SK-N-SH (cell line): ENCODE data around the gene LPCAT2. TPM values are rescaled to one million over a fixed set of nuclear protein-coding genes. Genes with fewer than 3 reads are reported as not detected.

Experiments
- CTCF ChIA-PET: fragments of 300-600, 350-600 bp; formaldehyde crosslinking; extraction: SDS; loops from one replicate; lab custom pipeline; 2021; lab: Yijun Ruan, JAX
- POLR2A ChIA-PET: fragments of 350-600 bp; sonication (Branson Sonifier 250); formaldehyde crosslinking; extraction: SDS; loops from one replicate; lab custom pipeline; 2020; ENCODE audit warnings: antibody characterized with exemption, inconsistent platforms; lab: Yijun Ruan, JAX
- DNase-seq: peaks from one replicate; pipeline ENCODE4 v3.0.0; 2012
- H2AFZ ChIP-seq: fragments of 200-600 bp; sonication (generic); 2 replicates; pipeline ENCODE4 v1.8.1; 2016; ENCODE audit warnings: antibody characterized with exemption, mild to moderate bottlenecking, low read depth
- H3F3A ChIP-seq: fragments of 200-600 bp; sonication (generic); replicated peaks from 2 replicates; pipeline ENCODE3; 2016; ENCODE audit warnings: antibody characterized with exemption, mild to moderate bottlenecking; ENCODE audit not compliant: insufficient read depth
- H3K27ac ChIP-seq, 2 experiments: fragments of 200-500 bp in 1 of 2; fragments of 200-600 bp in 1 of 2; sonication (Bioruptor generic) in 1 of 2; sonication (generic), shearing (Covaris generic) in 1 of 2; 2 replicates each; pipeline versions ENCODE4 v1.5.1 to v1.6.1; 2014 to 2016; ENCODE audit warnings: low read depth in 2 of 2, inconsistent platforms in 1 of 2, low read length in 1 of 2, mild to moderate bottlenecking in 1 of 2, mixed read lengths in 1 of 2
- H3K27me3 ChIP-seq: fragments of 200-600 bp; sonication (generic), shearing (Covaris generic); 2 replicates; pipeline ENCODE4 v1.6.1; 2016; ENCODE audit warnings: mixed run types; ENCODE audit not compliant: insufficient read depth
- H3K36me3 ChIP-seq, 2 experiments: fragments of 200-500 bp in 1 of 2; fragments of 200-600 bp in 1 of 2; sonication (Bioruptor generic) in 1 of 2; sonication (generic) in 1 of 2; replicated peaks in 1 of 2; 2 replicates each; pipeline versions ENCODE3 to v1.5.1; 2014 to 2016; ENCODE audit warnings: low read length in 1 of 2, mild to moderate bottlenecking in 1 of 2; ENCODE audit not compliant: insufficient read depth in 2 of 2, control insufficient read depth in 1 of 2
- H3K4me1 ChIP-seq, 2 experiments: fragments of 200-500 bp in 1 of 2; fragments of 200-600 bp in 1 of 2; sonication (Bioruptor generic) in 1 of 2; sonication (generic), shearing (Covaris generic) in 1 of 2; 2 replicates each; pipeline versions ENCODE4 v1.5.1 to v1.6.1; 2014 to 2016; ENCODE audit warnings: low read depth in 1 of 2, low read length in 1 of 2, mixed run types in 1 of 2; ENCODE audit not compliant: insufficient read depth in 2 of 2, control insufficient read depth in 1 of 2
- H3K4me2 ChIP-seq: fragments of 200-600 bp; sonication (generic), shearing (Covaris generic); 2 replicates; pipeline ENCODE4 v1.6.1; 2017; ENCODE audit warnings: mixed run types
- H3K4me3 ChIP-seq, 2 experiments: fragments of 200-500 bp in 1 of 2; fragments of 200-600 bp in 1 of 2; sonication (Bioruptor generic) in 1 of 2; sonication (generic), shearing (Covaris generic) in 1 of 2; 2 replicates each; pipeline versions ENCODE4 v1.5.1 to v1.8.1; 2014 to 2016; ENCODE audit warnings: low read depth in 2 of 2, inconsistent platforms in 1 of 2, low read length in 1 of 2, mild to moderate bottlenecking in 1 of 2, mixed read lengths in 1 of 2, moderate library complexity in 1 of 2
- H3K79me2 ChIP-seq: fragments of 200-600 bp; sonication (generic); 2 replicates; pipeline ENCODE4 v1.8.1; 2017; ENCODE audit warnings: mild to moderate bottlenecking; ENCODE audit not compliant: insufficient read depth
- H3K9ac ChIP-seq: fragments of 200-600 bp; sonication (generic); 2 replicates; pipeline ENCODE4 v1.6.1; 2017; ENCODE audit warnings: mixed run types
- H3K9me2 ChIP-seq: fragments of 200-600 bp; sonication (generic); 2 replicates; pipeline ENCODE4 v1.6.1; 2017; ENCODE audit warnings: mixed run types
- H3K9me3 ChIP-seq: fragments of 200-600 bp; sonication (generic); 2 replicates; pipeline ENCODE4 v1.6.1; 2017; ENCODE audit warnings: mixed run types, mild to moderate bottlenecking, moderate library complexity
- H4K20me1 ChIP-seq: fragments of 200-600 bp; sonication (generic); 2 replicates; pipeline ENCODE4 v1.6.1; 2017; ENCODE audit warnings: mild to moderate bottlenecking, mixed run types; ENCODE audit not compliant: insufficient read depth
- CHD2 ChIP-seq: fragments of 150-350 bp; IDR thresholded peaks from 2 replicates; pipeline ENCODE4 v1.6.1; 2018; ENCODE audit warnings: low read length; ENCODE audit not compliant: partially characterized antibody
- CTCF ChIP-seq: fragments of 200-600 bp; sonication (generic); IDR thresholded peaks from 2 replicates; pipeline ENCODE4 v1.6.1; 2017; ENCODE audit warnings: antibody characterized with exemption, mild to moderate bottlenecking, moderate library complexity
- EP300 ChIP-seq, 2 experiments: IDR thresholded peaks; 2 replicates each; pipeline versions ENCODE4 v1.4.0 to v1.6.1; 2012; ENCODE audit warnings: borderline replicate concordance in 1 of 2, low read depth in 1 of 2, low read length in 1 of 2
- EZH2phosphoT487 ChIP-seq: fragments of 200-600 bp; sonication (generic); IDR thresholded peaks from 2 replicates; pipeline ENCODE4 v1.6.1; 2017; ENCODE audit warnings: low read depth, mixed run types, mild to moderate bottlenecking, antibody characterized with exemption, moderate library complexity, borderline replicate concordance
- FOSL2 ChIP-seq: IDR thresholded peaks from 2 replicates; pipeline ENCODE4 v1.4.0; 2012; ENCODE audit warnings: low read depth, mild to moderate bottlenecking, moderate library complexity, borderline replicate concordance
- FOXJ3 ChIP-seq: sonication (generic); formaldehyde crosslinking; IDR thresholded peaks from 2 replicates; pipeline ENCODE4 v1.5.1; 2020; ENCODE audit warnings: mild to moderate bottlenecking, missing genetic modification reagents
- GATA2 ChIP-seq: sonication (generic); formaldehyde crosslinking; IDR thresholded peaks from 2 replicates; pipeline ENCODE4 v1.5.0; 2020; ENCODE audit warnings: mild to moderate bottlenecking, missing genetic modification reagents
- IRF3 ChIP-seq: fragments of 150-350 bp; IDR thresholded peaks from 2 replicates; pipeline ENCODE4 v1.6.1; 2016; ENCODE audit warnings: mild to moderate bottlenecking, low read depth, low read length
- JUND ChIP-seq: IDR thresholded peaks from 2 replicates; pipeline ENCODE4 v1.4.0; 2012
- MXI1 ChIP-seq: IDR thresholded peaks from 2 replicates; pipeline ENCODE4 v1.6.1; 2012; ENCODE audit warnings: mild to moderate bottlenecking, low read depth, low read length, improper control_type of control experiment
- NRF1 ChIP-seq: IDR thresholded peaks from 2 replicates; pipeline ENCODE4 v1.6.1; 2012; ENCODE audit warnings: low read depth, mild to moderate bottlenecking, low read length
- RCOR1 ChIP-seq: fragments of 150-350 bp; IDR thresholded peaks from 2 replicates; pipeline ENCODE4 v1.6.1; 2017; ENCODE audit warnings: antibody characterized with exemption, low read length
- TAF1 ChIP-seq: IDR thresholded peaks from 2 replicates; pipeline ENCODE4 v1.6.1; 2012; ENCODE audit warnings: low read depth, mild to moderate bottlenecking, low read length, moderate library complexity, borderline replicate concordance
- TEAD4 ChIP-seq: IDR thresholded peaks from 2 replicates; pipeline ENCODE4 v1.4.0; 2012; ENCODE audit warnings: mild to moderate bottlenecking, borderline replicate concordance; ENCODE audit not compliant: insufficient read depth
- USF1 ChIP-seq: IDR thresholded peaks from 2 replicates; pipeline ENCODE4 v1.4.0; 2012; ENCODE audit warnings: low read depth, borderline replicate concordance
- YY1 ChIP-seq: IDR thresholded peaks from 2 replicates; pipeline ENCODE4 v1.4.0; 2012; ENCODE audit warnings: low read depth, mild to moderate bottlenecking
- ZBTB33 ChIP-seq: IDR thresholded peaks from 2 replicates; pipeline ENCODE4 v1.4.0; 2012; ENCODE audit warnings: low read depth, borderline replicate concordance
- WGBS: methylation state at CpG from one replicate; pipeline ENCODE4 v1.1.6; 2017; ENCODE audit warnings: low lambda C conversion rate; 5-methylcytosine and 5-hydroxymethylcytosine counted together
- polyA plus RNA-seq, 3 experiments: library from polyadenylated mRNA; depleted of rRNA; stranded (reverse); fragments of >200 nt; gene quantifications; 2 replicates each; pipeline ENCODE4 v1.2.3, GENCODE V29; 2012

The LPCAT2 gene
- polyA plus RNA-seq, 1 of the 3 experiments (the other 2 are of a cell fraction): 9.1 TPM

- no peaks in the 10 kb centered on the region for H3K27me3 ChIP-seq
- no peak overlapping the region; a peak in 1 of 4 replicates for H3K27ac ChIP-seq
- no peak for DNase-seq
- H3K79me2 ChIP-seq: no peaks in the 10 kb centered on the region
- TF ChIP-seq IRF3 (no peak), FOXJ3 (CRISPR knock-in tag) (no peak), GATA2 (CRISPR knock-in tag) (no peak), YY1 (no peak), TEAD4 (no peak), ZBTB33 (no peak)
- H3K9me2 ChIP-seq: no peaks in the 10 kb centered on the region; the same call in 1 of the 2 replicates
- no peak overlapping the region for H3K4me2 ChIP-seq
- peaks cover 8% of the 10 kb centered on the region for H3F3A ChIP-seq
- ChIA-PET CTCF (interaction anchor here (1.1 kb wide), 1 partner anchor 102 kb away, joined by 4 read pairs; no protein-coding TSS in a partner anchor), POLR2A (no interaction called here)
- no peak overlapping the region for H3K4me3 ChIP-seq
- no peak overlapping the region for H3K9ac ChIP-seq
- peaks cover 4 to 9% of the 10 kb centered on the region in 2 experiments; a peak in 2 of 4 replicates for H3K4me1 ChIP-seq
- WGBS: 90% methylated on average over 3 of the region's 3 CpGs
- no peaks in the 10 kb centered on the region for H4K20me1 ChIP-seq
- H3K9me3 ChIP-seq: no peaks in the 10 kb centered on the region
- H3K36me3 ChIP-seq: peaks cover 42 to 59% of the 10 kb centered on the region in 2 experiments
- H2AFZ ChIP-seq: no peak overlapping the region
Observed at GRCh38 chr16:55567382-55567781, 58.5 kb downstream of the LPCAT2 start.

GRCh38 chr16:55568207-55568606 is 59.3 kb downstream of the LPCAT2 start:
- Histone ChIP-seq H3K9me3 (no peaks in the 10 kb centered on the region), H3K9ac (no peak overlapping the region), H3K9me2 (no peaks in the 10 kb centered on the region; the same call in 1 of the 2 replicates), H3K27me3 (no peaks in the 10 kb centered on the region), H3K36me3 (peaks cover 38 to 52% of the 10 kb centered on the region in 2 experiments), H3F3A (peaks cover 8% of the 10 kb centered on the region), H4K20me1 (no peaks in the 10 kb centered on the region), H3K4me2 (no peak overlapping the region), H2AFZ (no peak overlapping the region), H3K4me3 (no peak overlapping the region), H3K27ac (0 out of 4 replicates have a peak overlapping the region, but pooled peaks of 1 of the 2 experiments have one; percentile 9), H3K79me2 (no peaks in the 10 kb centered on the region), H3K4me1 (peaks cover 4% of the 10 kb centered on the region in 2 experiments; a peak in 2 of 4 replicates)
- no peak for TF ChIP-seq TAF1
- no peak for TF ChIP-seq EP300 (IDR thresholded peaks at IDR 0.05; ENCODE audit: borderline replicate concordance in 1 of 2, low read depth in 1 of 2, low read length in 1 of 2)
- no peak for TF ChIP-seq TEAD4
- no peak for TF ChIP-seq YY1
- TF ChIP-seq NRF1: no peak
- no peak for TF ChIP-seq EZH2phosphoT487
- TF ChIP-seq RCOR1: no peak
- no peak for TF ChIP-seq CHD2
- no peak for TF ChIP-seq USF1
- no peak for TF ChIP-seq CTCF
- no peak for TF ChIP-seq MXI1
- no peak for TF ChIP-seq GATA2 (CRISPR knock-in tag)
- TF ChIP-seq JUND: no peak
- TF ChIP-seq FOSL2: no peak
- ChIA-PET CTCF (interaction anchor here (1.1 kb wide), 1 partner anchor 103 kb away, joined by 4 read pairs; no protein-coding TSS in a partner anchor), POLR2A (no interaction called here)
- whole genome bisulfite sequencing: 93% methylated on average over 3 of the region's 3 CpGs
- DNase-seq: no peak
